HEK293T (cell line): ENCODE measurements around the gene ST6GAL1.

Experiments
- ARNT ChIP-seq: fragments of 450-650 bp; IDR thresholded peaks from 2 replicates; pipeline ENCODE4 v1.6.1; 2017; ENCODE audit warnings: mild to moderate bottlenecking
- BHLHE40 ChIP-seq: fragments of 450-650 bp; IDR thresholded peaks from 2 replicates; pipeline ENCODE4 v1.6.1; 2016; ENCODE audit warnings: mild to moderate bottlenecking, moderate library complexity, borderline replicate concordance
- FOXK2 ChIP-seq: fragments of 450-650 bp; IDR thresholded peaks from 2 replicates; pipeline ENCODE4 v1.6.1; 2016; ENCODE audit warnings: mild to moderate bottlenecking
- FOXM1 ChIP-seq: fragments of 450-650 bp; IDR thresholded peaks from 2 replicates; pipeline ENCODE4 v1.6.1; 2017; ENCODE audit warnings: mild to moderate bottlenecking, borderline replicate concordance
- NFRKB ChIP-seq: fragments of 450-650 bp; IDR thresholded peaks from 2 replicates; pipeline ENCODE4 v1.6.1; 2016; ENCODE audit warnings: mild to moderate bottlenecking, moderate library complexity
- SP1 ChIP-seq: fragments of 450-650 bp; IDR thresholded peaks from 2 replicates; pipeline ENCODE4 v1.6.1; 2017
- ZNF384 ChIP-seq: fragments of 450-650 bp; IDR thresholded peaks from 2 replicates; pipeline ENCODE4 v1.6.1; 2016

GRCh38 chr3:186976837-186977750 lies 46.8 kb downstream of the ST6GAL1 start:
- no peak for TF ChIP-seq ARNT
- TF ChIP-seq FOXM1 = no peak
- TF ChIP-seq SP1 = no peak
- no peak for TF ChIP-seq ZNF384
- no peak for TF ChIP-seq NFRKB
- no peak for TF ChIP-seq BHLHE40
- TF ChIP-seq FOXK2 = no peak
